CD4-positive, alpha-beta memory T cell (primary cell): ENCODE results near the gene EXOC8. TPM values are rescaled to one million over a fixed set of nuclear protein-coding genes. Genes with fewer than 3 reads are reported as not detected.

Source experiments
- CTCF ChIA-PET: fragments of 350-600 bp; sonication (Branson Sonifier 250); formaldehyde crosslinking; loops from one replicate; lab custom pipeline; 2021; ENCODE audit warnings: inconsistent platforms; ENCODE audit not compliant: partially characterized antibody; lab: Charles Lee
- POLR2A ChIA-PET: fragments of 350-600 bp; sonication (Branson Sonifier 250); formaldehyde crosslinking; loops from one replicate; lab custom pipeline; 2021; ENCODE audit not compliant: partially characterized antibody; lab: Charles Lee
- DNase-seq, 5 donors: peaks; one replicate each; pipeline versions ENCODE4 v3.0.0 to v3.0.0-alpha.2; 2020 to 2022; ENCODE audit warnings: mixed read lengths in 1 of 5
- H3K27ac ChIP-seq: one replicate; pipeline ENCODE4 v1.7.0; 2013; ENCODE audit warnings: low read depth, low read length
- H3K27me3 ChIP-seq: 2 replicates; pipeline ENCODE4 v1.7.0; 2013; ENCODE audit warnings: mild to moderate bottlenecking, low read length, moderate library complexity; ENCODE audit not compliant: insufficient read depth
- H3K36me3 ChIP-seq: 2 replicates; pipeline ENCODE4 v1.7.0; 2013; ENCODE audit warnings: mild to moderate bottlenecking, low read length, moderate library complexity; ENCODE audit not compliant: insufficient read depth
- H3K4me1 ChIP-seq: 2 replicates; pipeline ENCODE4 v1.7.0; 2013; ENCODE audit warnings: mild to moderate bottlenecking, low read length, moderate library complexity; ENCODE audit not compliant: insufficient read depth
- H3K4me3 ChIP-seq, 2 donors: one replicate each; pipeline ENCODE4 v1.7.0; 2013; ENCODE audit warnings: low read length in 2 of 2, mild to moderate bottlenecking in 1 of 2
- H3K9me3 ChIP-seq, 2 donors: one replicate each; pipeline ENCODE4 v1.7.0; 2013; ENCODE audit warnings: low read length in 2 of 2, control low read depth in 1 of 2; ENCODE audit not compliant: control insufficient read depth in 1 of 2
- H3K27ac Mint-ChIP-seq, 7 donors: one replicate each; pipeline ENCODE4 v1.8.0; 2020 to 2021; ENCODE audit warnings: mixed read lengths in 7 of 7, mild to moderate bottlenecking in 6 of 7, inconsistent platforms in 3 of 7, moderate library complexity in 3 of 7
- H3K27me3 Mint-ChIP-seq, 2 donors: one replicate each; pipeline ENCODE4 v1.8.0; 2020 to 2021; ENCODE audit warnings: mixed read lengths in 2 of 2
- H3K36me3 Mint-ChIP-seq, 2 donors: one replicate each; pipeline ENCODE4 v1.8.0; 2020 to 2021; ENCODE audit warnings: mixed read lengths in 2 of 2, inconsistent platforms in 1 of 2, mild to moderate bottlenecking in 1 of 2
- H3K4me1 Mint-ChIP-seq, 4 donors: one replicate each; pipeline ENCODE4 v1.8.0; 2020 to 2021; ENCODE audit warnings: mixed read lengths in 4 of 4, mild to moderate bottlenecking in 1 of 4
- H3K4me3 Mint-ChIP-seq, 8 donors: one replicate each; pipeline ENCODE4 v1.8.0; 2020 to 2021; ENCODE audit warnings: mixed read lengths in 8 of 8, mild to moderate bottlenecking in 7 of 8, moderate library complexity in 6 of 8, inconsistent platforms in 3 of 8
- H3K9me3 Mint-ChIP-seq, 8 donors: one replicate each; pipeline ENCODE4 v1.8.0; 2020 to 2021; ENCODE audit warnings: mixed read lengths in 8 of 8, mild to moderate bottlenecking in 5 of 8, inconsistent platforms in 3 of 8, moderate library complexity in 1 of 8
- intact Hi-C: fragments of 100-400 bp; cut with micrococcal nuclease; formaldehyde crosslinking; loops from one replicate; pipeline ENCODE4 v1.15.1; 2023
- polyA plus RNA-seq, 2 donors: library from polyadenylated mRNA; unstranded; fragments of 300-500 nt; fragmentation: Illumina TruSeq; gene quantifications; one replicate each; pipeline ENCODE4 v1.2.3, GENCODE V29; 2021
- total RNA-seq, 2 experiments: library from RNA; stranded (reverse); gene quantifications; one replicate each; pipeline ENCODE4 v1.2.3, GENCODE V29; 2021

The EXOC8 gene
- total and polyA plus RNA-seq, 4 experiments from 2014 or later = 2.2 to 37.7 (median 20.4) TPM

DNA sequence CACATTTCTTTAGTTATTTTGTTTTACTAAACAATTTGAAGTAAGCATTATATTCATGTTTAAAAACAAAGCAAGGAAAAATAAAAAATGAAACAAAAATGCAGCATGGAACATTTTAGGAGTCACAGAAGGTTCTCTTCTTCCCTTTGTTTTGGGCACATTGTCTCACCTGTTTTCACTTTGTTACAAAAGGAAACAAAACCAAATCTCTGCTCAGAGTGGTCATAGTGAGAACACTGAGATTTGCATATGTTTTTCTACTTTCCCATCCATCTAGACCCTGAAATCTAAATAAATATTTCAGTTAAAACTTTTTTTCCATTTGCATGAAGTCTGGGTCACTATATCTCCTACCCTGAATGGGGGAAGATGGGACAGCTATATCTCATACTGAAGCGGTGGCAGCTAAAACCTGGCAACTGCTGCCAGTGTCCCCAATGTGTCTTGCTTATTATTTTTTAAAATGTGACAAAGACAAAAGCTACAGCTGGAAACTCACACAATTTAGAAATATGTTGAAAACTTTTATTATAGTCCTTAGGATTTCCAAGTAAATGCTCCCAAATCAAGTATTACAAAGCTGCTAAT lies 3.5 kb downstream of the EXOC8 start:
- no peaks in the 10 kb centered on the region for H3K36me3 ChIP-seq
- H3K9me3 Mint-ChIP-seq = peaks cover 0 to 9% (median 0%) of the 10 kb centered on the region in 8 donors
- peak overlapping the region; percentile 24 for H3K27ac ChIP-seq
- H3K4me3 Mint-ChIP-seq = peak overlapping the region; percentile 29 to 99 (median 76)
- H3K27me3 Mint-ChIP-seq = no peaks in the 10 kb centered on the region
- no peaks in the 10 kb centered on the region for H3K9me3 ChIP-seq
- H3K27me3 ChIP-seq = no peaks in the 10 kb centered on the region
- peaks cover 38 to 89% (median 57%) of the 10 kb centered on the region in 4 donors for H3K4me1 Mint-ChIP-seq
- peak overlapping the region in 2 of 7 donors; percentile 43 to 99 for H3K27ac Mint-ChIP-seq
- H3K36me3 Mint-ChIP-seq = peaks cover 32 to 56% of the 10 kb centered on the region in 2 donors
- ChIA-PET CTCF (interaction anchor here (0.8 kb wide), 1 partner anchor 18 kb away, joined by 3 read pairs; no protein-coding TSS in a partner anchor), POLR2A (interaction anchor here (1.0 to 2.3 kb wide), 3 partner anchors 87 to 287 kb away, joined by 3 to 10 read pairs (median 5); partner anchors contain the start of gene EGLN1)
- no peak for DNase-seq
- H3K4me3 ChIP-seq = peak overlapping the region in 1 of 2 donors; percentile 31
- H3K4me1 ChIP-seq = peaks cover 52% of the 10 kb centered on the region
- intact Hi-C loops = no loop called here

DNA sequence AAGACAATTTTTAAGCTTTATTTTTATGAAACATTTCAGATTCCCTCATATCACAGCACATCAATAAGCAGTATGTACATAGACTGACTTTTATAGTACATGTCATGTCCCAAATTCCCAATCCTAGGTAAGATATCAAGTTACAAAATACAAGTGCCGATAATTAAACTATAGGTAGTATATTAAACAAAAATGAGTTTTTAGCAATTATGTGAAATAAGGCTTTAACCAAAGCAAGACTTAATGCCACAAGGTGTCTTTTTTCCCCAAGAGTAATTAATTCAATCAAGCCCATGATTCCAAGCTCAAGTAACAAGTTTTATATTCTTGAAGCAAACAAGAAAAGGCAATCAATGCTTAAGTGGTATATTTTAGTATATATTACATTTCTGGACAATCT lies 4.9 kb downstream of the EXOC8 start:
- H3K4me3 Mint-ChIP-seq = peak overlapping the region in 5 of 8 donors; percentile 45 to 99 (median 83)
- ChIA-PET CTCF (no interaction called here), POLR2A (interaction anchor here (1.2 kb wide), 1 partner anchor 88 kb away, joined by 5 read pairs; no protein-coding TSS in a partner anchor)
- Histone ChIP-seq H3K4me3 (no peak overlapping the region), H3K27me3 (no peaks in the 10 kb centered on the region), H3K36me3 (no peaks in the 10 kb centered on the region), H3K9me3 (no peaks in the 10 kb centered on the region), H3K27ac (no peak overlapping the region), H3K4me1 (peaks cover 47% of the 10 kb centered on the region)
- H3K27me3 Mint-ChIP-seq = no peaks in the 10 kb centered on the region
- no peak for DNase-seq
- H3K4me1 Mint-ChIP-seq = peaks cover 39 to 81% (median 53%) of the 10 kb centered on the region in 4 donors
- H3K36me3 Mint-ChIP-seq = peaks cover 31 to 44% of the 10 kb centered on the region in 2 donors
- peak overlapping the region in 1 of 7 donors; percentile 5 for H3K27ac Mint-ChIP-seq
- peaks cover 0 to 8% (median 0%) of the 10 kb centered on the region in 8 donors for H3K9me3 Mint-ChIP-seq
- intact Hi-C loops = no loop called here

DNA sequence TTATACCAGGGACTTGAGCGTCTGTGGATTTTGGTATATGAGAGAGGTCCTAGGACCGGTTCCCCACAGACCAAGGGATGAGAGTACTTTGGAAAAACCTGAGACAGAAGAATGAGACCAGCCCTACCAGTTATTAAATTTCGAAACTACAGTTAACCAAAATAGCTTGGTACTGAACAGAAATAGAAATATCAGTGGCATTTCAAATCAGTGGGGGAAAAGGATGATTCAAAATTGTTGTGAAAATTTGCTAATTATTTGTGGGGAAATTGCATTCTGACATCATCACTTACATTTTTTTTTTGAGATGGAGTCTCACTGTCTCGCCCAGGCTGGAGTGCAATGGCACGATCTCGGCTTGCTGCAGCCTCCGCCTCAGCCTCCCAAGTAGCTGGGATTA lies 8.2 kb downstream of the EXOC8 start:
- H3K27ac ChIP-seq = no peak overlapping the region
- intact Hi-C loops = no loop called here
- no peaks in the 10 kb centered on the region for H3K27me3 Mint-ChIP-seq
- H3K9me3 Mint-ChIP-seq = no peaks in the 10 kb centered on the region
- H3K27me3 ChIP-seq = no peaks in the 10 kb centered on the region
- CTCF ChIA-PET = no interaction called here
- peak overlapping the region in 2 of 7 donors; percentile 1 to 29 for H3K27ac Mint-ChIP-seq
- peaks cover 19 to 25% of the 10 kb centered on the region in 2 donors for H3K36me3 Mint-ChIP-seq
- no peak overlapping the region for H3K4me3 ChIP-seq
- peaks cover 21 to 50% (median 28%) of the 10 kb centered on the region in 4 donors for H3K4me1 Mint-ChIP-seq
- no peak overlapping the region for H3K4me3 Mint-ChIP-seq
- no peaks in the 10 kb centered on the region for H3K9me3 ChIP-seq
- DNase-seq = no peak
- POLR2A ChIA-PET = no interaction called here
- H3K36me3 ChIP-seq = no peaks in the 10 kb centered on the region
- H3K4me1 ChIP-seq = peaks cover 22% of the 10 kb centered on the region

DNA sequence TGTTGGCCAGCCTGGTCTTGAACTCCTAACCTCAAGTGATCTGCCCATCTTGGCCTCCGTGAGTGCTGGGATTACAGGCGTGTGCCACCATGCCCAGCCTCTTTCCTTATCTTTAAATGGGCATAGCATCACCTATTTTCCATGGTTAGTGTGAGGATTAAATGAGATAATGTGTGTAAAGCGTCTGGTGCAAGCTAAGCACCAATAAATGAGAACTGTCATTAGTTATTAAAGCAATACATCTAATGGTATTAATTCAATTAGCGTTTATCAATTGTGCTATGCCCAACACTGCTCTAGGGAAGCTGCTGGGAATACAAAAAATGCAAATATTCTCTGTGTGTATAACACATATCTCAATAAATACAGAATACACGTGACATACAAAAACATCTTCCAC lies 10.0 kb downstream of the EXOC8 start:
- Mint-ChIP-seq H3K27me3 (no peaks in the 10 kb centered on the region), H3K27ac (no peak overlapping the region), H3K9me3 (no peaks in the 10 kb centered on the region), H3K4me3 (no peak overlapping the region), H3K4me1 (peaks cover 11 to 32% (median 12%) of the 10 kb centered on the region in 4 donors), H3K36me3 (peaks cover 8 to 11% of the 10 kb centered on the region in 2 donors)
- POLR2A ChIA-PET = no interaction called here
- no peak overlapping the region for H3K27ac ChIP-seq
- intact Hi-C loops = no loop called here
- H3K9me3 ChIP-seq = no peaks in the 10 kb centered on the region
- DNase-seq = no peak
- CTCF ChIA-PET = no interaction called here
- no peaks in the 10 kb centered on the region for H3K36me3 ChIP-seq
- no peaks in the 10 kb centered on the region for H3K27me3 ChIP-seq
- H3K4me3 ChIP-seq = no peak overlapping the region
- peaks cover 3% of the 10 kb centered on the region for H3K4me1 ChIP-seq

DNA sequence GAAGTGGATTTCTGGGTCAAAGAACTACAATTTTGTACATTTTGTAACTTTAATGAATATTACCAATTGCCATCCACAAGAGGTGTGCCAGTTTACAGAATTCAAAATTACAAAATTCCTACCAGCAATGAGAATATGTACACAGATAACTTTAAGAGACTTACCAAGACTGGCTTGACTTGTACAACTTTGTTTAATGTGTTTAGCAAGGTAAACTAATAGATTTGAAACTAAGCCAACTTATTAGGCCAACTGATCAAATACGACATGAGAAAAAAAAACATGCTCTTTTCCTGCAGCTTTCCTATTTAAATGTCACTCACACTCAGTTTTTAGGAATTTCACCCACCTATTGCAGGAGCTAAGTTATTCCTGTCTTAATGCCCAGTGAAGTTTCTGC lies 11.4 kb downstream of the EXOC8 start:
- Mint-ChIP-seq H3K4me1 (peaks cover 6 to 20% (median 9%) of the 10 kb centered on the region in 4 donors), H3K27me3 (no peaks in the 10 kb centered on the region), H3K36me3 (peaks cover 0 to under 1% of the 10 kb centered on the region in 2 donors), H3K4me3 (no peak overlapping the region), H3K9me3 (no peaks in the 10 kb centered on the region), H3K27ac (no peak overlapping the region)
- DNase-seq = no peak
- H3K9me3 ChIP-seq = no peaks in the 10 kb centered on the region
- no peak overlapping the region for H3K27ac ChIP-seq
- H3K27me3 ChIP-seq = no peaks in the 10 kb centered on the region
- ChIA-PET POLR2A (no interaction called here), CTCF (interaction anchor here (0.9 kb wide), 1 partner anchor 12 kb away, joined by 4 read pairs; the partner anchor contains the start of genes EXOC8 and SPRTN)
- no peaks in the 10 kb centered on the region for H3K4me1 ChIP-seq
- no peaks in the 10 kb centered on the region for H3K36me3 ChIP-seq
- intact Hi-C loops = no loop called here
- H3K4me3 ChIP-seq = no peak overlapping the region

DNA sequence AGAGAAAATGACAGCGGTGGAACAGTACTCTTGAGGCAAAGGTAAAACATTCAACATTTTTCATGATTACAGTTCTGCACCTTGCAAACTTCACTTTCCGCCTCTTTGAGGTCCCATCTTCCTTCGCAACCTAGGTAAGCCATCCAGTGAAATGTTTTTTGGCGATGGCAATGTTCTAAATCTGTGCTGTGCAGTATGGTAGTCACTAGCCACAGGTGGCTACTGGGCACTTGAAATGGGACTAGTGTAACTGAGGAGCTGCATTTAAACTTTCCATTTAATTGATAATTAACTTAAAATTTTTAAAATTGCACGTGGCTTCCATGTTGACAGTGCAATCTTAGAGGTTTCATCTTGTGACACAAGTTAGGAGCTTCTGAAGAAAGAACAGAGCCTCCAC lies 13.0 kb downstream of the EXOC8 start:
- Mint-ChIP-seq H3K9me3 (no peaks in the 10 kb centered on the region), H3K4me1 (peaks cover 3 to 10% (median 7%) of the 10 kb centered on the region in 4 donors), H3K4me3 (no peak overlapping the region), H3K27me3 (no peaks in the 10 kb centered on the region), H3K36me3 (no peaks in the 10 kb centered on the region), H3K27ac (no peak overlapping the region)
- no peak overlapping the region for H3K27ac ChIP-seq
- no peaks in the 10 kb centered on the region for H3K36me3 ChIP-seq
- no peaks in the 10 kb centered on the region for H3K9me3 ChIP-seq
- no peak for DNase-seq
- ChIA-PET CTCF (no interaction called here), POLR2A (no interaction called here)
- no peaks in the 10 kb centered on the region for H3K27me3 ChIP-seq
- H3K4me3 ChIP-seq = no peak overlapping the region
- intact Hi-C loops = no loop called here
- H3K4me1 ChIP-seq = no peaks in the 10 kb centered on the region

DNA sequence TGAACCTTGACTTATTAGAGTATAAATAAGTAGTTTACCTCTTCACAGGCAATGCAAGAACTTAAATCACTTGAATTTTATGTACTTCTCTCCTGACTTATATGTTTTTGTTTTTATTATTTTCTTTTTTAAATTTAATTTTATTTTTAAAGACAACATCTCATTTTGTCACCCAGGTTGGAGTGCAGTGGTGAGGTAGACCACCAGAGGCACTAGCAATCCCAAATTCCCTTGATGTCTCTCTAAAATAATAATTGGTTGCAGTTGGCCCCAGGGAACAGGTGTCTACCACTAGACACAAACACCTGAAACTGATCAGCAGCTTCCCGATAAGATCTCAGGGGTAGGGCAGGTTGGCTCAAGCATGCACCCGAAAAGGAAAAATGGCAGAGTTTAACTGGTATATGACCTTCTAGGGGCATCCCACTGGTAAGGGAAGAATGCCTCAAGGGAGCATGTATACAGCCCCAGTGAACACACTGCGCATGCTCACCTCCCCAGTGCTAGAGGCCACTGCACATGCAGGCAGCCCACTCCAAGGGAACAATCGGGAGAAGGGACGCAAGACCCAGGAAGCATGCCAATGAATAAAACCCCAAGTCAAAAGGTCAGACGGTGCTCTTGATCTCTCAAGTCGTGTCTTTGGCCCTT lies 14.6 kb downstream of the EXOC8 start:
- no peaks in the 10 kb centered on the region for H3K27me3 ChIP-seq
- no peaks in the 10 kb centered on the region for H3K4me1 Mint-ChIP-seq
- no peak overlapping the region for H3K27ac Mint-ChIP-seq
- H3K36me3 ChIP-seq = no peaks in the 10 kb centered on the region
- ChIA-PET CTCF (no interaction called here), POLR2A (no interaction called here)
- no peak overlapping the region for H3K4me3 ChIP-seq
- no peak overlapping the region for H3K27ac ChIP-seq
- H3K27me3 Mint-ChIP-seq = no peaks in the 10 kb centered on the region
- no peak overlapping the region for H3K4me3 Mint-ChIP-seq
- intact Hi-C loops = no loop called here
- H3K4me1 ChIP-seq = no peaks in the 10 kb centered on the region
- no peaks in the 10 kb centered on the region for H3K9me3 ChIP-seq
- no peaks in the 10 kb centered on the region for H3K36me3 Mint-ChIP-seq
- H3K9me3 Mint-ChIP-seq = no peaks in the 10 kb centered on the region
- no peak for DNase-seq
